Stimulated activated CD8-positive, alpha-beta memory T cell treated with anti-CD3 and anti-CD28 coated beads, Interleukin-12 subunit alpha, Interleukin-12 subunit beta, amount 100 ng/mL, for 4 hours (primary cell): ENCODE data around the gene HSF2BP.
"Not testable (repeated sequence)": the region's sequence is repeated elsewhere in the genome, so short reads cannot be mapped to it uniquely, and the experiment has no call there.

Source experiments
- DNase-seq: peaks from one replicate; pipeline ENCODE4 v3.0.0-alpha.2; 2020; ENCODE audit warnings: low read depth

The HSF2BP gene

DNA sequence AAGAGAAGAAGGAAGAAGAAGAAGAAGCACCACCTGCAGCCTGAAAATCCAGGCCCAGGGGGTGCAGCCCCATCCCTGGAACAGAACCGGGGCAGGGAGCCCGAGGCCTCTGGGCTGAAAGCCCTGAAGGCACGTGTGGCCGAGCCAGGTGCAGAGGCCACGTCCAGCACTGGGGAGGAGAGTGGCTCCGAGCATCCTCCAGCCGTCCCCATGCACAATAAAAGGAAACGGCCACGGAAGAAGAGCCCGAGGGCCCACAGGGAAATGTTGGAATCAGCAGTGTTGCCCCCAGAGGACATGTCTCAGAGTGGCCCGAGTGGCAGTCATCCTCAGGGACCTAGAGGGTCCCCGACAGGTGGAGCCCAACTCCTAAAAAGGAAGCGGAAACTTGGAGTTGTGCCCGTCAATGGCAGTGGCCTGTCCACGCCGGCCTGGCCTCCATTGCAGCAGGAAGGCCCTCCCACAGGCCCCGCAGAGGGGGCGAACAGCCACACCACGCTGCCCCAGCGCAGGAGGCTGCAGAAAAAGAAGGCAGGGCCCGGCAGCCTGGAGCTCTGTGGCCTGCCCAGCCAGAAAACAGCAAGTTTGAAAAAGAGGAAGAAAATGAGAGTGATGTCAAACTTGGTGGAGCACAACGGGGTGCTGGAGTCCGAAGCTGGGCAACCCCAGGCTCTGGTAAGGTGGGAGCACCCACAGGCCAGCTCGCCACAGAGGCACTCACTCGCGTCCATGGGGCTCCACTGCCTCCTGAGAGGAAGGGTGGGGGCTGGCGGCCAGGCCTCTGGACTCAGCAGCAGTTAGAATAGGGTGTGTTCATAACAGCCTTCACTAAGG, 28.5 kb upstream of the HSF2BP start:
- DNase-seq = no peak

DNA sequence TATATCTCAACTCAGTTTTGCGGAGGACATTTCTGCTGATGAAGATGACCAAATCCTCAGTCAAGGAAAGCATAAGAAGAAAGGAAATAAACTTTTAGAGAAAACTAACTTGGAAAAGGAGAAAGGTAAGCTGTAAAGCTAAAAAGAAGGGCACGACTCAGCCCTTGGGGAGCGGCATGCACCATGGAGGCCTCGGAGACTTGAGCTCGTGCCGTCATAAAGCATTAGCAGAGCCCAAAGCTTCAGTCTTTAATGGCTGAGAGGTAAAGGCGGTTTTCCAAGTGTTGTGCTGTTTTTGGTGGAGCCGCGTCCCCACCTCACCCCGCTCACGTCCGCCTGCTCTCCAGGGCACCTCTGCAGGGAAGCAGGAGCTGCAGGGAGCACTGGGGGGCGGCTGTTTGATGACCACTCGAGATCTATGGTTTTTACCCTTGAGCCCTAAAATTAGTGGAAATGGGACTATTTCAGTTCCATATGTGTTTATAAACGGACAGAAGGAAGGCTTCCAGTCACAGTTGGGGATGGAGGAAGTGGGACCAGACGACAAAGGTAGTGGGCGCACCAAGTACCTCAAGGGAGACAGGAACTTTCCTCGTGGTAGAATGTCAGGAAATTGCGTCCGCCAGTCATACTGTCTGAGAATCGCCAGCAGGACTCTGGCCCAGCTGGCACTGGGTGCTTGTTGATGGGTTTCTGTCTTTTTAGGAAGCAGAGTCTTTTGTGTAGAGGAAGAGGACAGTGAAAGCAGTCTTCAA, 27.7 kb upstream of the HSF2BP start:
- no peak for DNase-seq

DNA sequence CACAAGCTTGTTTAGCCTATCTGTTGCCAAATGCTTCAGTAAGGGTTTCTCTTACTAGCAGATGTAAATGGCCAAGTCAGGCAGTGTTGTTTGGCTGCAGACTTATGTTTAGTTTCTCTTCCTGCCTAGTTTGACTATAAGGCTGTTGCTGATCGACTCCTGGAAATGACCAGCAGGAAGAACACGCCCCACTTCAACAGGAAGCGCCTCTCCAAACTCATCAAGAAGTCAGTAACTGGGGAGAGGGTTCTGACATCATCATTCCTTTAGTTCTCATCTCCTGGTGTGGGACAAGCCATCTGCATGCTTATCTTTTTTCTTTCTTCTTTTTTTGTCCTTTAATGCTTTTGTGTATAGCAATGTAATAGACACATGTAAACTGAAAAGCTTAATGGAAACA, 25.1 kb upstream of the HSF2BP start:
- no peak for DNase-seq

DNA sequence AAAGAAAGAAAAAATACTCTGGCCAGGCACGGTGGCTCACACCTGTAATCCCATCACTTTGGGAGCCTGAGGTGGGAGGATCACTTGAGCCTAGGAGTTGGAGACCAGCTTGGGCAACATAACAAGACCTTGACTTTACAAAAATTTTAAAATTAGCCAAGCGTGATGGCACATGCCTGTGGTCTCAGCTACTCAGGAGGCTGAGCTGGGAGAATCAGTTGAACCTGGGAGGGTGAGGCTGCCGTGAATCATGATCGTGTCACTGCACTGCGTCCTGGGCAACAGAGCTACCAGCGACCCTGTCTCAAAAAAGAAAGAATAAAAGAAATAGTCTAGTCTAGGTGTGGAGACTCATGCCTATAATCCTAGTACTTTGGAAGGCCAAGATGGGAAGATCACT, 22.4 kb upstream of the HSF2BP start:
- DNase-seq = no peak

DNA sequence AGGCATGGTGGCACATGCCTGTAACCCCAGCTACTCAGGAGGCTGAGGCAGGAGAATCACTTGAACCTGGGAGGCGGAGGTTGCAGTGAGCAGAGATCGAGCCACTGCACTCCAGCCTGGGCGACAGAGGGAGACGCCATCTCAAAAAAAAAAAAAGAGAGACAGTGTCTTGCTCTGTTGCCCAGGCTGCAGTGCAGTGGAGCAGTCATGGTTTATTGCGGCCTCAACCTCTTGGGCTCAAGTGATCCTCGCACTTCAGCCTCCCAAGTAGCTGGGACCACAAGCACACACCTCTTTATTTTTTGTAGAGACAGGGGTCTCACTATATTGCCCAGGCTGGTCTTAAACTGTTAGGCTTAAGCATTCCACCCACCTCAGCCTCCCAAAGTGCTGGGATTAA, 21.1 kb upstream of the HSF2BP start:
- DNase-seq = not testable (repeated sequence)

DNA sequence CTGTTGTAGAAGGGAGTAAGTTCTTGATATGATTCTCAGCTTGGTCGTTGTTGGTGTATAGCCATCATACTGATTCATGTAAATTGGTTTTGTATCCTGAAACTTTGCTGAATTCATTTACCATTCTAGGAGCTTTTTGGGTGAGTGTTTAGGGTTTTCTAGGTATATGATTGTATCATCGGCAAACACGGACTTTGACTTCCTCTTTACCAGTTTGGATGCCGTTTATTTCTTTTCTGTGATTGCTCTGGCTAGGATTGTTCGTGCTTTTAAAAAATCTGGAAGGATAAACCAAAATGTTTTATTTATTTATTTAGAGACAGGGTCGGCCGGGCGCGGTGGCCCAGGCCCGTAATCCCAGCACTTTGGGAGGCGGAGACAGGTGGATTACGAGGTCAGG, 20.7 kb upstream of the HSF2BP start:
- no peak for DNase-seq

DNA sequence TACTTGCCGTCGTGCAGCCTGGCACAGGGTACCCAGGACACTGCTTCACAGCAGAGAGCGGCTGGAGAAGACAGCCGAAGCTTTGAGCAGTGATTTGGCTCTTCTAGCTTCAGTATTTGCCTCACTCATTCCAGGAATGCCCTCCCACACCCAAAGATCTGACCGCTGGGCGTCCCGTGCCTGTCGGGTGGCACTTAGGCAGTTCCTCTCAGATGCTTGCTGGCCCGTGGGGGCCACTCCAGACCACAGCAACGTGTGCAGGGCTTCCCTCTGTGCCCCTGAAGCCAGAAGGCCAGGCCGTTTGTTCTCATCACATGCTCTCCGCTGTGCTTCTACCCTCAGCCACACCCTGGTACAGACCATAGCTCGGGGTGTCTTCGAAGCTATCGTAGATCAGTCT, 17.1 kb upstream of the HSF2BP start:
- no peak for DNase-seq

DNA sequence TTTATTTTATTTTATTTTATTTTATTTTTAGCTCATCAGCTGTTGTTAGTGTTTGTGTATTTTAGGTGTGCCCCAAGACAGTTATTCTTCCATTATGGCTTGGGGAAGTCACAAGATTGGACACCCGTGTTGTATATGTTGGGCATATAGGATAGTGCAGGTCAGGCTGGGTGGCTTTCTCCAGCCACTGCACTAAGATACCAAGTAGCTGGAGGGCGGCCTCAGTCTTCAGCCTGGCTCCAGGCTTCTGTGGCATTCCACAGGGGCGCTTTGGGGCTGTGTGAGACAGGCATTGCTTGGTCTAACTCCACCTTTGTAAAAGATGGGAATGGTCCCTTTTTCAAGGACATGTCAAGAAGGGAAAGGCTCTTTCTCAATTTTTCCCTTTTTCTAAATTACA, 16.6 kb upstream of the HSF2BP start:
- no peak for DNase-seq

DNA sequence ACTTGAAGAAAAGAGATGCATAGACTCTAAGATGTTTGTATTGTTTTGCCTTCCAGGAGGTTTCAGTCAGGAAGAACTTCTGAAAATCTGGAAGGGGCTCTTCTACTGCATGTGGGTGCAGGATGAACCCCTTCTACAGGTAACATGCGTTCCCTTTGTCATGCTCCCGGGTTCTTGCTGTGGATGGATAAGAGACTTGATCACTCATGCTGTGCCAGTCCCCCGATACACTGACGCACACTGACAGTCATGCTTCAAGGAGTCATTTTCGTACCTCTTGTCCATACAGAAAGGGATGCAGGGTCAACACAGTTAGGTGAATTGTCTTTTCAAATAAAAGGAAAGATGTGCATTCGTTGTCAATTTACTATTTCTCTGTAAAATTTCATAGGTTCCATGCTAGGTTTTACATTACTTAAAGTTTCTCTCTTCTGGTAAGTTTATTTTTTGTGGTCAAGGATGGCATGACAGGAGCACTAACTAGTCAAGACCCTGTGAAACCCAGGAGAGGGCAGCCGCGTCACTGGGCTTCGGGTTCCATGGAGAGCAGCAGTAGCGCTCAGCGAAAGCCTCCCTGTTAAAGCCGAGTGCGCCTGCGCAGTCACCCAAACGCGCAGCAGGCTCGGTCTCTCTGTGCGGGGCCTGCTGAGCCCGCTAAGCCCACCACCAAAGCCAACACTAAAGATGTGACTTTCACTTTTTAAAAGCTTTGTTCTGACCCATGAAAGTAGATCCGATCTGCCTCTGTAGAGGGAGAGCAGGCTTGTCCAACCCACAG, 10.7 kb upstream of the HSF2BP start:
- DNase-seq = no peak

DNA sequence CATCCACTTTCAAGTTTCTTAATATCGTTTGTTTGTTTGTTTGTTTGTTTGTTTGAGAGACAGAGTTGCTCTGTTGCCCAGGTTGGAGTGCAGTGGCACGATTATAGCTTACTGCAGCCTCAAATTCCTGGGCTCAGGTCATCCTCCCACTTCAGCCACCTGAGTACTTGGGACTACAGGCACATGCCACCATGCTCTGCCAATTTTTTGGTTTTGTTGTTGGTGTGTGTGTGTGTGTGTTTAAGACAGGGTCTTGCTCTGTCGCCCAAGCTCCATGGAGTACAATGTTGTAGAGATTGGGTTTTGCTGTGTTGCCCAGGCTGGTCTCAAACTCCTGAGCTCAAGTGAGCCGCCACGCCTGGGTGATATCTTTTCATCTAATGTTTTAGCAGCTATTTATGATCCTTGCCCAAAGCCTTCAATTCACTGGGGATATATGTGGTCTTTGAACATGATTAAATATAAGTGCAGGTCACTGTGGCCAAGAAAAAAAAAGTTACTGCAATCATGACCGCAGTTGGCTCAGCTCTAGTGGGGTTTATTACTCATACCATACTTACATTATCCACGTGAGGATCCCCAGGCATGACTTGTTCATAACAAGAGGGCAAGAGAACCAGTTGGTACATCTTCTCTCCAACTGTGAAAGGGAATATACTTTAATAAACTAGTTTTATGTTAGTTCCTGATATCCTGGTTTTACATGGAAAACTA, 8.1 kb upstream of the HSF2BP start:
- DNase-seq = no peak

DNA sequence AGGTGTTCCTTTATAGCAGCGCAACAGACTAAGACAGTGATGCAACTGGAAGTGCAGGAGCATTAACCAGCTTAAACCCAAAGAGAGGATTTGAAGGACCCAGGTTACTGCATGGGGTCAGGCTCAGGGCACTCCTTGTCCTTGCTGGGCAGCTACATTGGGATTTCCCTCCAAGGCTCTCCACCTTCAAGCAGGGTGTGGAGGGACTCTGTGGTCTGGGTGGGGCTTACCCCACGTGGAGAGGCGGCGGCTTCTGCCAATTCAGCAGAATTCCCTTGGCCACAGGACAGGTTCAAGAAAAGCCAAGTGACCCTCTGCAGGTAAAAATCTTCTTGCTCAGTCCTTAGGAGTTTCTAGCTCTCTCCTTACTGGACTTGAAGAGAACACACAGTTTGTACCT, 6.6 kb upstream of the HSF2BP start:
- no peak for DNase-seq

DNA sequence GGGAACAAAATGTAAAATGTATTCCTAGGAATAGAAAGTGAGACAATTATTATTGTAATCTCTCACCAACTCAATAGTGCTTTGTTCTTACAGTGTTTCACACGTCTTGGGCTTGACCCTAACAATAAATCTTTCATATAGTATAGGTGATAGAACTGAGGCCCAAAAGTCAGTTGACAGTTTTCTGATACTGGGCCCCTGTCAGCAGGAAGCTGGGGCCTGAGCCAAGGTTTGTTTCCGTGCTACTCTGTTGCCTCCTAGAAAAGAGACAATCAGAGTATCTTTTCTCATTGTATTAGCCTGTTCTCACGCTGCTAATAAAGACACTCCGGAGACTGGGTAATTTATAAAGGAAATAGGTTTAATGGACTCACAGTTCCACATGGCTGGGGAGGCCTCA, 5.1 kb upstream of the HSF2BP start:
- DNase-seq = no peak

DNA sequence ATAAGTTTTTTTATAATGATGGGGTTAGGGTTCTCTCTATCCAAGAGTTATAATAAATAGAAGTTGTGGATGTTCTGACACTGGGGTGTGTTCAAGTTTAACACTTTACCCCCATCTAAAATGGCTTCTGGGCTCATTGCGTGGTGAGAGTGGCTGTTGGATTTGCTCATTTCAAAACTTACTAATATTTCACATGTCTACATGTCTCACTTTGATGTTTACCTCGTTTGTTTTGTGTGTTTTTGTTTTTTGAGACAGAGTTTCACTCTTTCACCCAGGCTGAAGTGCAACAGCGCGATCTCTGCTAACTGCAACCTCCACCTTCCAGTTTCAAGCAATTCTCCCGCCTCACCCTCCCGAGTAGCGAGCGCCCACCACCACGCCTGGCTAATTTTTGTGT, 3.7 kb upstream of the HSF2BP start:
- DNase-seq = no peak

DNA sequence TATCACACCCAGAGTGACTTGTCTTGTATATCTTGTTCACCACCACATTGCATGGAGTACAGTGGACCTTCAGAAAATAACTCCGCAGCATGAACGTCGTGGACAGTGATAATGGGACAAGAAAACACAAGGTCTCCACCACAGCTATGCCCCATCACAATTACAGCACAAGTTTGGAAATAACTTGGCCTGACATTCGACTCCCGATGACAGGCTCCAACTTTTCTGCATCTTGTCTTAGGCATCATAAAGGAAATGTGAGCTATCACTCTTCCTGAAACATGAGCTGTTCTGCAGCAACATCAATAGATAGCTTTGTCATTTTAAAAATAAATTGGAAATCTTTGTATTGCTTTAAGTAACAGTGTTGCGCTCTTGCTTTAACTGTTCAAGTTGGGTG, 3.0 kb upstream of the HSF2BP start:
- no peak for DNase-seq

DNA sequence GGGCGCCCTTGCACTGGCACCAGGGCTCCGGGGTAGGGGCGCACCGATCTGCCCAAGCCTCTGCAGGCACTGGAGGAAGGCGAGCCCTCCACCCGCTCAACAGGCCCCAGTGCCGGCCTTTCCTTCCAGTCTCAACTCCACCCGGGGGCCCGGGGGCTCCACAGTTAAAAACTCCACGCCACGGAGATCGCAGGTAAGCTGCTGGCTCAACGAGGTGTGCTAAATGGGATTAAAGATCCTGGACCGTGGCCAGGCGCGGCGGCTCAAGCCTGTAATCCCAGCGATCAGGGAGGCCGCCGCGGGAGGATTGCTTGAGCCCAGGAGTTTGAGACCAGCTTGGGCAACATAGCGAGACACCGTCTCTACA, 536 bp downstream of the HSF2BP start:
- no peak for DNase-seq

DNA sequence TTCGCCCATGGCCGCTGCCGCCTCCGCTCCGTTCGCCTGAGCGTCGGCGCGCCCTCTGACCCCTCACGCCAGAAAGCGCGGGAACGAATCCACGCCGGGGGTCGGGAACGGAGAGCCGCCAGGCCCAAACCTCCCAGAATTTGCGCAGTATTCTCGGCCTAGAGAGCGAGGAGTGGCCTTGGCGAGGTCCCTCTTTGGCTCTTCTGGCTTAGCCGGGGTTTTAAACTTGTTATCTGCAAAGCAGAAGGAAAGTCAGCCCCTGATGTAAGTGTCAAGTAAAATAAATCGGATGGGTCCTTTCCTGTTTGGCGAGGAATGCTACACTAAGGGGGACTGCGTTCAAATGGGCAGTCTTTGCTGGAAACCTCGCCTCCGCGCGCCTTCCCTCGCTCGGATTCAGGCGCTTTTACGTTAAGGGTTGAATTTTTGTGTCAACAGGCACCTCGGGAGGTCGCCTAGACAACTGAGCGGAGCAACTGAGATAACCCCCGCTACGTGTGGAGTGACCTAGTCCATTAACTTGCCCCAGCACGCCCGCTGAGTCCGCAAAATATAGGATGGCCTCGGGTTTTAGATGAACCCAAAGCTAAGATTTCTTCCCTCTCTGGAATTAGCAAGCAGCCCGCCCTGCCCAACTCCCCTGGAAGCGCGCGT, 1.1 kb downstream of the HSF2BP start:
- DNase-seq = no peak

DNA sequence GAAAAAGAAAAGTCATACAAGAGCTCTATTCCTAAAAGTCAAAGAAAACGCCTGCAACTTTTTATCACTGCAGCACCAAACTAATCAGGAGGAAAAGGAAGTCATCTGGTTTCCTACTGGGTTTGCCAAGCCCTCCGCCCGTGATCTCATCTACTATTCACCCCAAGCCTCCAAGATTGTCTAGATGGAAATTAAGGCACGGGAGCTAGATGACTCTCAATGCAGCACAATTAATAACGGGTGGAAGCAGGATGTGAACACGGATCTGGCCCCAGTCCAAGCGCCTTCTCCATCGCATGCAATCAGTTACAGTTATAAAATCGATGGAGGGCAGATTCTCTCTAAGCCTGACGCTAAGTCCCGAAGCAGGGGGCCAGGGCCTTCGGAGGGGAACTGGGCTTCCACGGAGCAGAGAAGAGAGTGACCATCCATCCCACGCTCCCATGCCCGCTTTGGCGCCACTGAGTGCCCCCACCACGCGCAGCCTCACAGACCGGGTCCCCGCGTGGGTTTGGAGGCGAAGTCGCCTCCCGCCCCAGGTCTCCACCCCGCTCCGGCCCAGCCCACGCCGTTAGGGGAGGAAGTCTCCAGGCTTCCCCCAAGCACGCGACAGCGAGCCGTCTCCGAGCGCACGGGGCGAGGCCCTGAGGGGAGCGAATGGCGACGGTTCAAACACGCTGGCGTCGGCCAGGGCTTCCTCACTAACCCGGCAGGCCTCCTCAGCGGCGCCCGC, 1.8 kb downstream of the HSF2BP start:
- DNase-seq = no peak

DNA sequence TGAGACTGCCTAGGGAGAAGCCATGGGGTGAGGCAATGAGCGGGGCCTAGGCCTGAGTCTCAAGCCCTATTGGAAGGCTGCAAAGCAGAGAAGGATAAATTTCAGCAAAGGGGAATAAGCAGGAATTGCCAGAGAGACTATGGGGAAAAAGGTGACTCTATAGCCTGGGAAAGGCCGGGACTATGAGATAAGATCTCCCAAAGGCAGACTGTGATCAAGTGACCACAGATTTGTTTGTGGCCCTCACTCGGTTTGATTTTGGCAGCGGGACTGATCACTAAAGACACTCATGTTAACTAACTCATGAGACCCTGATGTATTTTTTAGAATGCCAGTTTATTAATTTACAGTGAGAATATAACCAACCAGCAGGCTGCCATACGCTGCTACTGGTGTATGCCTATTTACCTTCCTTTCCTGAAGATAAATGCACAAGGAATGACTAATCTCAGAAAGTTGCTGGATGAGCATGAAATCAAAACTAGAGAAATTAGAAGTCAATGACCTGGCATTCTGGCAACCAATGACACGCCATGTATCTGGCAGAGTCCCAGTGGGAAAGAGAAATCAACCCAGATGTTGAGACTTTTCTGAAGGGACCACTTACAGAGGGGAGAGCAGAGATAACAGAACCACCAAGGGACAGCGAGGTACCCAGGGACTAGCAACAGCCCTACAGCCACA, 4.3 kb downstream of the HSF2BP start:
- DNase-seq = no peak

DNA sequence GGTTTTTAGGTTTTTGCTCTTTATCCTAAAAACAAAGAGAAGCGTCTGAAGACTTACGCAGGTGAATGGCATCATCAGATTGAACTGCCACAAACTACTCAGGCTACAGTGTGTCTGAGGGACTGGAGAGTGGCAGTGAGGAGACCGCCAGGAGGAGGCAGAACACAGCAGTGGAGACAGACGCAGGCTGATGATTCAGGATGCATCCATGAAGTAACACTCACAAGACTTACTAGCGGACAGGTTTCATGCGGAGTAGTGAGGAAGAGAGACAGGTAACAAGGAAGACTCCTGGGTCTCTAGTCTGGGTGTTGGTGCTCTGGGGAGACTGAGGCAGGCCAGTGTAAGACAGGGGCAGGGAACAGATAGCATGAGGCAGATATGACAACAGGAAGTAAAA, 5.7 kb downstream of the HSF2BP start:
- no peak for DNase-seq

DNA sequence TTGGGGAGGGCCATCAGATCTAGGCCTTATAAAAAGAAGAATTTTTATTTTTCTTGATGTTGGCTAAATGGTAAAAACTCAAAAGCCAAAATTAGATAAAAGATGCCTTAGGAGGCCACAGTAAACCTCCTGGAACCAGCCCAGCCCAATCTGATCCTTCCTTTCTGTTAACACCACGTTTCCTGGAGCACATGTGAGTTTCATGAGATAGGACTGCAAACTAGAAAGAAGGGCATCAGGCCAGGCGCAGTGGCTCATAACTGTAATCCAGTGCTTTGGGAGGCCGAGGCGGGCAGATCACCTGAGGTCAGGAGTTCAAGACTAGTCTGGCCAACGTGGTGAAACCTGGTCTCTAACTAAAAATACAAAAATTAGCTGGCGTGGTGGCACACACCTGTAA, 6.7 kb downstream of the HSF2BP start:
- no peak for DNase-seq
